HG02763 (cell line): ENCODE measurements around the gene OR6B1.

Experiments used
- ATAC-seq: cut with Tn5 transposase; IDR thresholded peaks from one replicate; pipeline ENCODE4 v1.9.1; 2021; ENCODE audit warnings: mild to moderate bottlenecking, moderate library complexity; ENCODE audit not compliant: unreplicated experiment

OR6B1 gene

DNA sequence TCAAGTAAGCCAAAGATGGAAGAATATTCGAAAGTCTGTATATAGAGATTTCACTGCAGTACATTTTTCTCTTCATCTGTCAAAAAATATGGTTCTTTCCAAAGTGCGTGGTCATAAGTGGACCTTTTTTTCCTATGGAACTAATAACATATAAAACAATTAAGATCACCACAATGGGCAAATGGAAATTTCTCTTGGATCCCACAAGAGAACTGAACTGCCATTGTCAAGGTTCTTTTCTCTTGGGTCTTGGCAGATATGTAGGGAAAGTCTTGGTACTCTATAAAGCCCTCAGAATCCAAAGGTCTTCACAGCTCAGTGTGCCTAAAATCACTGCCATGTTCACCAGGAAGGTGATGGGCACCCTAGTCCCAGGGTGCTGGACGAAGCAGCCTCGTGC lies at the start of gene OR6B1:
Gene OR6B1 (plus strand): TSS at position 301 of the 400 bp plus-strand sequence. CDS start 3,677 bp downstream, outside the sequence.
- ATAC-seq: no peak

DNA sequence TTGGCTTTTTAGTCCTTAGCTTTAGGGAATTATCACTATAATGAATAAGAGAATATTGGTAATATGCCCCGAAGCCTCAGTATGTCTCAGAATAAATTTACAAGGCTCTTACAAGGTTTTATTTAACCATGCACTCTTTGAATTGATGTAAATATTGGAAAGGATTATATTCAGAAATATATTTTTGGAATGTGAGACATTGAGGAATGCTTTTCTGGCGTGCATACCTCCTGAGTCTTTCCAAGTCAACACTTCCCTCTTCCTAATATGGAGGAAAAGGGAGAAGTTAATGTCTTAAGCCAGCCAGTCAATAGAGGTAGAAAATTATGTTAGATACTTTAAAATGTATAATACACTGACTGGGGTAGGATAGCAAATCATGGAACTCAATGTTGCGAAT lies 46.7 kb upstream of the OR6B1 start:
- ATAC-seq: no peak

DNA sequence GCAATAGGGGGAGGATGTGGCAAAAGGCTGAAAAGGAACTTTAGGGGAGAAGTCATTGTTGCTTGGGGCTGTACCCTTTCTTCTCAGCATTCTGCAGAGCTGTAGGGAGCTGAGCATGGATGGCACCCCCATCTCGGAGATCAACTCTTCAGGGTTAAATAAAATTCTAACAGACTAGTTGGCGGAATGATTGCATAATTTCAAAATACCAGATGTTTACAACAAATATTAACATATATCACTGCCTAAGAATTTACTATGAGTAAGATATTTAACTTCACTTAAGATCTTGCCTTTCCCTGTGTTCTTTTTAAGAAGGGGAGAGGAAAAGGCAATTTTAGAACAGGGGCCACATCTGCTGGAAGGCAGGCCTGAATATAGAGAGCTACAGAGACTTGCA lies 46.0 kb upstream of the OR6B1 start:
- no peak for ATAC-seq

DNA sequence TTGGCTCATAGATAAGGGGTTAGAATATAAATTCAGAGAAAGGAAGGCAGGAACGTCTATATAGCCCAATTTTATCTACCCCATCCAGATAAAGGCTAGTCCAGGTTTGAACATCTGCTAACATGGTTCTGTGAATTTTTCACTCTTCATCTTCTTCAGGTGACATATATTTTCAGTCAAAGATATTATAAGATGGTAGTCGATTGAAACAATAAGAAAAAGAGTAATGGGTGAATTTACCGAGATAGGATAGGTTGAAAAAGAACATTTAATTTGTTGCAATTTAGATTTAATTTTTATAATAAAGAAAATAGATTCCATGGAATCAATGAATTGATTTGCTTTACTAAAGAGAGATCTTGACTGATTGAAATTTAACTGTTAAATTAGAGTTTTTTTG lies 45.6 kb upstream of the OR6B1 start, which contains the start of gene OR2F1:
Gene OR2F1 (plus strand): TSS at position 301 of the 400 bp plus-strand sequence. CDS start 5,127 bp downstream, outside the sequence.
- ATAC-seq: no peak

DNA sequence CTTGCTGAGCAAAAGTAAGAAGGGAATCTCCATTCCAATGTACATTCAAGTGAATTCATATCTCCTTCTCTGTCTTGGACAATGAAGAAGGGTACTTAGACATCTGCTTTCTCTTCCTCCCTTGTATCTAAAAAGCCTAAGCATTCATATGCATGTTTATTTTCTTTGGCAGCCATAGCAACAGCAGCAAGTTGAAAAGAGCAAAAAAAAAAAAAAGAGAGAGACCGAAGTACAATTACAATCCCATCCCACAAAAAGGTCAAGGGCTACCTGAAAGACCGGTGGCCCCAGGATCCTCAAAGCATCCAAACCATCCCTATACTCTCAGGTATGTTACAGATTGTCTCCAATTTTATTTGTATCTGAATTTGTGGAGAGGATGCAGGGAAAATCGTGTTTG lies 41.3 kb upstream of the OR6B1 start:
- no peak for ATAC-seq

DNA sequence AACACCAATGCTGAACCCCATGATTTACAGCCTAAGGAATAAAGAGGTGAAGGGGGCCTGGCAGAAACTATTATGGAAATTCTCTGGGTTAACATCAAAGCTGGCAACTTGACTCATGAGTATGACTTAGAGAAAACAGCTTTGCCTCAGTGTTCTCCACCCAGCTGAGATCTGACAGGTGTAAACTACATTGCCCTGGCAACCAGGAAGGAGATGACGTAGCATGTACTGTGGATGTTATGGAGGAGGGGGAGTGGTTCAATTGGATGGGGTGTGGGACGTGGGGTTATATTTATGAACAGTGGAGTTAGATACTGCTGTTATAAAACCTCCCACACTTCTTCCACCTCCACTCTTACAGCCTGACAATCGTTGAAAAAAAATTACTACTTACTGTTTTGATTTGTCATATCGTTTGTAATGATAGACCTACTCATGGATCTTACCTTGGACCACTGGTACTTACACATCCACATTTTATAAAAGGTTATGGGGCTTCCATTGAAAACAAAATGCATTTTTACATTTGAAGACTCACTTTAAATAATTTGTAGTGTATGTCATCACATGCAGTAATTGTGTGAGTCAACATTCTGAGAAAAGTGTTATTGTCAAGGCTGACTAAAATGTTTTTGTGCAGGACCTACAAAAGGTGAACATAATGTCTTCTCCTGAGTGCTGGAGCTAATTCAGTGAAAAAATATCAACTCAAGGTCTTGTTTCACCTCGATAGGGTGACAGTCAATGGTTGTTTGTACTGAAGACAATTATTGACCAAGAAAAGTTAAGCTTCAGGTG lies 39.1 kb upstream of the OR6B1 start:
- ATAC-seq: no peak

DNA sequence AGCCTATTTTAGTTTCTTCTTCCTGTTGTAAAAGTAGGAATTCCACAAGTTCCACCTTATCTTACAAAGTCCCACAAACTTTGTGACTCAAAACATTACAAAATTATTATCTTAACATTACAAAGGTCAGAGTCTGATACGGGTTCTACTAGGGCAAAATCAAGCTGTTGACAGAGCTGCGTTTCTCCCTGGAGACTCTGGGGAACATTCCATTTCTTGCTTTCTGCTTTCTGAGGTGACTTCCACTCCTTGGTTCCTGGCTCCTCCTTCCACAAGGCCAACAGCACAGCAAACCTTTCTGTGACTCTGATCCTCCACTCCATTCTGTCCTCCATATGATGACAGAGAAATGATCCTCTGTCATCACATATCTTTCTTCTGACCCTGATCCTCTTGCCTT lies 34.8 kb upstream of the OR6B1 start:
- ATAC-seq: no peak

DNA sequence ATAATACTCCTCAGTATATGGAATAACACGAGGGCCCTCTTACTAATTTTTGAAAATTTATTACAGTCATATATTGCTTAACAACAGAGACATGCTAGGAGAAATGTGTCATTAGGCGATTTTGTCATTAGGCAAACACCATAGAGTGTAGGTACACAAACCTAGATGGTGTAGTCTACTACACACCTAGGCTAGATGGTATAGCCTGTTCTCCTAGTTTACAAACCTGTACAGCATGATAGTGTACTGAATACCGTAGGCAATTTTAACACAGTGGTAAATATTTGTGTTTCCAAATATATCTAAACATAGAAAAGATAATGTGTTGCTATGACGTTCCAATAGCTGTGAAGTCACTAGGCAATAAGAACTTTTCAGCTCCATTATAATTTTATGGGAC lies 32.7 kb upstream of the OR6B1 start:
- ATAC-seq: no peak

DNA sequence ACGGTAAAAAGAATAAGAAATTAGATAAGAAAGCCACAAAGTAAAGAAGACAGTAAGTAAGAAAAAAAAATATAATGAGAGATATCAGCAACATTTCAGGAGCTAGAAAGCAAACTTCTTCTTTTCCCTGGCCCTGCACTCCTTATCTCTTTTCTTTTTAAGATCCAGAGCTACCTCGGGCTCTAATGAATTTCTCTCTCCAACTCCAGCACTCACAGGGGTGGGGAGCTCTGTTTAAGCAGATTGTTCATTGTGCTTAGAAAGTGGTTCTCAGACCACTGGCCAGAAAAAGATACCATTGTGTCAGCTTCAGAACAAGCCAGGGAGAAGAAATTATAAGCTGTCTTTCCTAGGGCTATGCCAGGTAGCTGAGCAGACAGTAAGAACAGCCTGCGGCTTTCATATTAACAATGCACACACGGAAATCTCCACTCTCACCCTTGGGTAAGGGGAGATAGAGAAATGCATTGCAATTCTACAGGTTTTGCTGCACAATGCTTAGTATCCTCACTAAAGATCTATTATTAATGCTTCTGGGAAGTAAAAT lies 26.2 kb upstream of the OR6B1 start:
- ATAC-seq: no peak

DNA sequence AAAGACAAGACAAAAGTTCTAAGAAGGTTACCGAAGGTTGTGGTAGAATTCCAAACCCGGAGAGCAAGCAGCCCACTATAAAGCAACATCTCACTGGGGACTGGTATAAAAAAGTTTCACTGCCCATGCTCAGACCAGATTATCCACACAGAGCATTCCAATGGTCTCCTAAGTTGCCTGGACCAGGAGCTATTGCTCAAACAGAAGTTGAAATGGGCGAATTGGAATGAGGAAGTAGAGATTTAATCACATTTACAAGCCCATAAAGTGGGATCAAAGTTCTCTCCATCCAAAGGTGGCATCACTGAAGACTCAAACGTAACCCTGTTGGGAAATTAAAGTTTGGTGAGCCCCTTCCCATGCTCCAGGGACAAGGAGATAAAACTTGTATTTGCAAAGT lies 25.7 kb upstream of the OR6B1 start:
- no peak for ATAC-seq

DNA sequence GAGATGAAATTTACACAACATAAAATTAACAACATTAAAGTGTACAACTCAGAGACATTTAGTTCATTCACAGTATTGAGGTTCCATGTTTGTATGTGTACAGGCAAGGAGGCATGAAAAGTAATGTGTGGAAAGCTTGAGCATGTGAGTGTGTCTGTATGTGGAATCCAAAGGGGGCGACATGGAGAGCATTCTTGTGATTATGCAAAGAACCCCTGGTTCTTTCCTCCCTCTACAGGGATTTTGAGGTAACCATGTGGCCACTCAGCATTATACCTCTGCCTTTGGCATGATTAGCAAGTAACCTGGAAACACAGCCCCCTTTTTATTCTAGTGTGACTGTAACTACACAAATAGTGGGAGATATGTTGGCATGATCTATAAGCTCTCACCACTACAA lies 24.5 kb upstream of the OR6B1 start:
- no peak for ATAC-seq

DNA sequence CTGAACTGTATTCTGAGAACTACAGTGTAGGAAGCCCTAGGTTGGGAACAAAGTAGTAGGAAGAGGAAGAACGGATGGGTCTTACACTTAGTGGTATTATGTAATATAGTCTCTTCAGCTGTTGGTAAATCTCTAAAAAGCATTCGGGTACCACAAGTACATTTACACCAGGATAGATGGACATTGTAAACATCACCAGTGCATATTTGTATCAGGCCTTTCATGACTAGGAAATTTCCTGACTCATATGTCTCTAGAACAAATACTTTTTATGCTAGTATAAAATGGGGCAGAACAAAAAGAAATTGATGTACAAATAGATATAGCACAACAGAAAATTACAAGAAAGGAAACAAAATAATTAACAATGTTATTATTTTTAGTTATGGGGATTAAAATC lies 21.5 kb upstream of the OR6B1 start:
- no peak for ATAC-seq

DNA sequence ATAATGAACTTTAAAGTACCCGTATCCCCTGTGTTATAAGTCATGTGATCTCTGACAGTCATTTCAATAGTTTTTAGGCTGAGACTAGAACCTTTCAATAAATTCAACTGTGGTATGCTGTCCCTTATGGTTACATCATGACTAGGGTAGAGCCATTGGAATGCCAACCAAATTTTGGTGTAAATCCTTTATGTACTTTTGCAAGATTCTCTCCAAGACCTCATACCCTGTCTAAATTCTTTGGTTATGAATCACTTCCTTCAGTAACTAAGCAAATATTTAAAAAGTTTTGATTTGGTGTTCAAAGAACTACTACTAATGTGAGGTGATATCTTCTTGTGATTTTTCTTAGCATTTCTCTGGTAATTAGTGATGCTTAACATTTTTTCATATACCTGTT lies 20.8 kb upstream of the OR6B1 start:
- no peak for ATAC-seq

DNA sequence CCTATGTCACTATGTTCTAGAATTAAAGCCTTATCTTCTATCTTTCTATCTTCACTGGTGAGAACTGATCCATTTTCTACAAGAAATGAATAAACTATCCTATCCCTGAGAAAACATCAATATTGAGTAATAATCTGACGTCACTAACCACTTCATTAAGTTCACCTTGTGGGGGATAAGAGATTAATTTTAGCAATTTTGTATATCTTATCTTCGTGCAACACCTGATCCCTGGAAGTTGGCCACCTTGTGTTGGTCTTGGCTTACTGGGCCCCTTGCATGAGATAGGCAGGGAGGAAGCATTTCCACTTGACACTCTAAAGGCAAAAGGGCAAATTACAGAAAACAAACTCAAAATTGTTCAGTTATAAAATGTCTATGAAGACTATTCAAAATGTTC lies 20.1 kb upstream of the OR6B1 start:
- no peak for ATAC-seq

DNA sequence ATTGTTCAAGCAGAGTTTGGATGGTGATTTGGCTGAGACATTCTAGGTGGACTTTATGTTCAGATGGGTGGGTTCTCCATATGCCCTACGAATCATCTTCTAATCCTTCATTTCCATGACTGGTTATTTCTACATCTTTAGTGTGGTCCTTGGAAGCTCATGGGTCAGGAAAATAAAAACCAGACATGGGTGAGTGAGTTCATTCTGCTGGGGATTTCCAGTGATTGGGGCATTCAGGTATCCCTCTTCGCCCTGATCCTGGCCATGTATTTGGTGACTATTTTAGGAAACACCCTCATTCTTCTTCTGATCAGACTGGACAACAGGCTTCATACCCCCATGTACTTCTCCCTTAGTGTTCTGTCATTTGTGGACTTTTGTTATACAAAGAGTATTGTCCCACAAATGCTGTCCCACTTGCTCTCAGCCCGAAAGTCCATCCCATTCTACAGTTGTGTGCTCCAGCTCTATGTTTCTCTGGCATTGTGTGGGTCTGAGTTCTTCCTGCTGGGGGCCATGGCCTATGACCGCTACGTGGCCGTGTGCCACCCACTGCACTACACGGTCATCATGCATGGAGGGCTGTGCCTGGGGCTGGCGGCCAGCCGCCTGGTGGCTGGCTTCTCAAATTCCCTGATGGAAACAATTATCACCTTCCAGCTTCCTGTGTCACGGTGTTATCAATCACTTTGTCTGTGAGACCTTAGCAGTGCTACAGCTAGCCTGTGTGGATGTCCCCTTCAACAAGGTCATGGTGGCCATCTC lies 19.2 kb upstream of the OR6B1 start:
- no peak for ATAC-seq

DNA sequence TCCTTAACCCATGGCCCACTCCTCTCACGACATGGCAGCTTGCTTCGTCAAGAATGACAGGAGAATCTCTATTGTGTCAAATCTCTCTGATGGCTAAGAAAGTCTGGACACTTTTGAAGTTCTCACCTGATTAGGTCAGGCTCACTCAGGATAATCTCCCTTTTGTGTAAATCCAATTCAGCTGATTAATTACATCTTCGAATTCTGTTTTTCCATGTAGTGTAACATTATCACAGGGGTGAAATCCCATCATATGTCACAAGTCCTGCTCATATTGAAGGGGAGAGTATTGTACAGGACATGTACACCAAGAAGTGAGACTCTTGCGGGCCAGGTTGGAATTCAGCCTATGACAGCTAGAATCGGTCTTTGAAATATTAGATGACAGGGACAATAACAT lies 16.2 kb upstream of the OR6B1 start:
- ATAC-seq: no peak

DNA sequence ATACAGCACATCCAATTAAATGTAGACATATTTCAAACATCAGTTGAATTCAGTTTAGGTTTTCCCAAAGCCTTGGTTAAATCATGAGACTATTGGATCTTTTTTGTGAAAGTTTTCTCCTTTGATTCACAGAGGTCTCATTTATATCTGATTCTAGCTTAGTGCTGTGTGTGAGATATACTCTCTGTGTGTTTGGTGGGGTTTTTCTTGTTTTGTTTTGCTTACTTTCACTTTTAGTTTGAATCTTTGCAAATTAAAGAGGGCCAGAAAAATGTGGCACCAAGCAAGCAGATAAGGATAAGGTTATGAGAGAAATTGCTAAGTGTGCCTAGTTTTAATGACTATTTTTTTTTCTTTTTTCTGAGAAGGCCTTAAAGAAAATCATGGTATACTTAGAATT lies 12.6 kb upstream of the OR6B1 start:
- no peak for ATAC-seq

DNA sequence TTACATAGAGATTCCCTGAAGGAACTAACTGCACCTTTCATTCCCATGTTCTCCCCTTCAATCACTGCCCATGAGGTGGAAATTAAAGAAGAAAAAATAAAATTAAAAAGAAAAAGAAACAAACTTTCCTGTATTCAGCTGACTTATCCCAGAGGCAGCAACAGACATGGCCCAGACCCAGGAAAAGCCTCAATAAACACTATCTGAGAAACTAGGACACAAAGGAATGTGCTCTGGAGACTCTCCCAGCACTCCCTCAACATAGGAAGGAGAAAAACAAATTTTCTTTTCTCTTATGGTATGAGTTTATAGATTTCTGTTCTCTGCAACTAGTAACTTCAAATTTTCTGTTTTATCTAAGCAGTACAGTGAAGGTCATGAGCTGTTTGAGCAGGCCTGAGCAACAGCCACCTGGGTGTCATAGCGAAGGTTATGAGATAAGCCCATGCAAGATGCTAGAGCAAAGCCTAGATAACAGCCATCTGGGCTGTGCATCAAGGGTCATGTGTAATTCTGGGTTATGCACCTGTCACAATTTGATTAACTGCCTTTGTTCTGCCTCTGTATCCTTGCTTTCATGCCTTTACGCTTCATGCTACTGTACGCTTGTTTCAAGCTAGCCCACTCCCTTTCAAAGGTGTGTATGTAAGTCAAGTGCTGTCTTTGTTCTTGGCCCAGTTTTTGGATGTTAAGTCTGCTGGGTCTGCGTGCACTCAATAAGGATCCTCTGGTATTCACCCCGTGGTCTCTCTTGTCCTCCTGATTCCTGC lies 11.0 kb upstream of the OR6B1 start:
- no peak for ATAC-seq

DNA sequence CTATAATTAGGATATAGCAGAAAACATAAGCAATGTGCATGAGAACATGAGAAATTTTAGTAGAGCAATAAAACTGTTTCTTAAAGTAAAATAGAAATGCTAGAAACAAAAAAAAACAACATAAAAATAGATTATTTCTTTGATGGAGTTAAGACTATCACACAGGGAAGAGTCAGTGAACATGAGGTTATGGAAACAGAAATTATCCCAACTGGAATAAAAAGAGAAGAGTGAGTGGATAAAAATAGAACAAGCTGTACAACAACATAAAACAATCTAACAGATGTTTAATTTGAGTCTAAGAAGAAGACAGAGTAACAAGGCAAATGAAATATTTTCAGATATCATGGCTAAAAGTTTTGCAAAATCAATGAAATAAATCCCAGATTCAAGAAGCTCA lies 7.5 kb upstream of the OR6B1 start:
- ATAC-seq: no peak

DNA sequence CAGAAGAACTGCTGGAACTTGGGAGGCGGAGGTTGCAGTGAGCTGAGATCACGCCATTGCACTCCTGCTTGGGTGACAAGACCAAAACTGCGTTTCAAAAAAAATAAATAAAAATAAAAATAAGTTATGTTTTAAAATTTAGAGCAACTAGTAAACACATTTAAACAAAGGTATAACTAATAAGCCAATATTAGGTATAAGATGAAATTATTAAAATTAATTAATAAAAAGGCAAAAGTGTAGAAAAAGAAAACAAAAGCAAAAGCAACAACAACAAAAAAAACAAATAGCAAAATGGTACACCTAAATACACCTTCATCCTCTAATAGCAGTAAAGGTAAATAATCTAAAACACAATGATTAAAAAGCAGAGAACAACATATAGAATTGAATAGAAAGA lies 6.2 kb upstream of the OR6B1 start:
- no peak for ATAC-seq

DNA sequence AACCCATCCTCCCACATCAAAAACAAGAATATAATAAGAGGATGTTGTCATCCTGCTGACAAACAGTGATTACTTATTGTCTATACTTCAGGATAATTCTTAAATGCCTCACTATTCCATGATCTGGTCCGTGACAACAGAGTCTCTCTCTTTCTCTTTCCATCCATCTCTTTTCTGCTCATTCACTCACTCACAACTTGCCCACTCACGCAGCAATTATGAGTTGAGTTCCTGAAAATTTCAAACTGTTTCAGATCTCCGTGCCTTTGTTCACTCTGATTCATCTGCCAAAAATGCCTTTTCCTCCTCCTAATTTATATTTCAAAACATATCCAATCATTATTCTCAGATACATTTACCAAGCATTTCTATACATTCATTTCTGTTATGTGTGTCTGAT lies 1.4 kb downstream of the OR6B1 start:
- no peak for ATAC-seq
